Colonic mucosa (tissue), 4 donors: Measurements from ENCODE around the gene PCDHGA1. TPM values are rescaled to one million over a fixed set of nuclear protein-coding genes. Genes with fewer than 3 reads are reported as not detected.

Experiments used
- DNase-seq: peaks from one replicate; pipeline ENCODE4 v3.0.0-alpha.2; 2020
- H3K27ac ChIP-seq: fragments of 200-600 bp; one replicate; pipeline ENCODE4 v1.8.0; 2021
- H3K27me3 ChIP-seq: fragments of 200-600 bp; one replicate; pipeline ENCODE4 v1.8.0; 2021
- H3K36me3 ChIP-seq: fragments of 200-600 bp; one replicate; pipeline ENCODE4 v1.8.0; 2021
- H3K4me1 ChIP-seq: fragments of 200-600 bp; one replicate; pipeline ENCODE4 v1.8.0; 2021; ENCODE audit warnings: mild to moderate bottlenecking
- H3K4me3 ChIP-seq: fragments of 200-600 bp; one replicate; pipeline ENCODE4 v1.8.0; 2021
- H3K9ac ChIP-seq, 2 donors: one replicate each; pipeline ENCODE4 v1.7.0; 2013; ENCODE audit warnings: control low read depth in 2 of 2, low read depth in 2 of 2, low read length in 2 of 2
- H3K9me3 ChIP-seq: fragments of 200-600 bp; one replicate; pipeline ENCODE4 v1.8.0; 2021
- CTCF ChIP-seq: fragments of 200-600 bp; IDR thresholded peaks from one replicate; pipeline ENCODE4 v1.8.0; 2022; ENCODE audit warnings: antibody characterized with exemption, mild to moderate bottlenecking
- intact Hi-C: fragments of 100-400 bp; cut with DNase I; formaldehyde crosslinking; loops from one replicate; pipeline ENCODE4 v1.14.1; 2022
- total RNA-seq, 2 donors: library from RNA; stranded (reverse); fragmentation: NEBNext Ultra II Directional in 1 of 2; extraction: Animal tissue kit (Norgen Biotek cat#: 25700) in 1 of 2; gene quantifications; one replicate each; pipeline ENCODE4 v1.2.1, GENCODE V29; 2021
- donor health status: healthy.
- donor health status: DM: no; HTN: no; CAD: no.
- donor health status: DM: no; HTN: no; CAD: no.

Gene PCDHGA1
- total RNA-seq, 2 donors from 2014 or later = 0.10 to 0.37 TPM

GRCh38 chr5:141529873-141530272, 199.6 kb downstream of the PCDHGA1 start:
- no peak for TF ChIP-seq CTCF

GRCh38 chr5:141532726-141533125, 202.4 kb downstream of the PCDHGA1 start:
- intact Hi-C loops = no loop called here
- Histone ChIP-seq H3K36me3 (peaks cover 12% of the 10 kb centered on the region), H3K27ac (no peak overlapping the region), H3K27me3 (no peaks in the 10 kb centered on the region), H3K9me3 (no peaks in the 10 kb centered on the region), H3K4me3 (no peak overlapping the region), H3K4me1 (no peaks in the 10 kb centered on the region), H3K9ac (no peak overlapping the region)
- TF ChIP-seq CTCF = no peak
- DNase-seq = no peak

More at GRCh38 chr5:141529873-141530272, 199.6 kb downstream of the PCDHGA1 start:
- Histone ChIP-seq H3K4me1 (peaks cover 4% of the 10 kb centered on the region), H3K9ac (no peak overlapping the region), H3K4me3 (no peak overlapping the region), H3K36me3 (peaks cover 12% of the 10 kb centered on the region), H3K9me3 (no peaks in the 10 kb centered on the region), H3K27me3 (no peaks in the 10 kb centered on the region), H3K27ac (no peak overlapping the region)
- DNase-seq = no peak
- intact Hi-C loops = loop anchor here (5.0 to 10.0 kb wide), 2 partner anchors 32 to 115 kb away; partner anchors contain the start of genes PCDHGA10 and PCDHGB7

GRCh38 chr5:141533897-141534296, 203.6 kb downstream of the PCDHGA1 start:
- intact Hi-C loops = no loop called here
- H3K4me1 ChIP-seq = no peaks in the 10 kb centered on the region
- H3K36me3 ChIP-seq = peaks cover under 1% of the 10 kb centered on the region
- H3K4me3 ChIP-seq = no peak overlapping the region
- no peak overlapping the region for H3K27ac ChIP-seq
- no peak for DNase-seq
- H3K9ac ChIP-seq = no peak overlapping the region
- no peak for TF ChIP-seq CTCF
- H3K9me3 ChIP-seq = no peaks in the 10 kb centered on the region
- H3K27me3 ChIP-seq = no peaks in the 10 kb centered on the region

GRCh38 chr5:141534492-141535213, 204.3 kb downstream of the PCDHGA1 start:
- no peak for DNase-seq
- Histone ChIP-seq H3K4me3 (no peak overlapping the region), H3K9me3 (no peaks in the 10 kb centered on the region), H3K36me3 (no peaks in the 10 kb centered on the region), H3K27ac (no peak overlapping the region), H3K4me1 (no peaks in the 10 kb centered on the region), H3K9ac (no peak overlapping the region), H3K27me3 (no peaks in the 10 kb centered on the region)
- TF ChIP-seq CTCF = no peak
- intact Hi-C loops = no loop called here

- H3K9ac ChIP-seq = no peak overlapping the region
- H3K4me3 ChIP-seq = no peak overlapping the region
- H3K9me3 ChIP-seq = no peaks in the 10 kb centered on the region
- no peak overlapping the region for H3K27ac ChIP-seq
- no peaks in the 10 kb centered on the region for H3K4me1 ChIP-seq
- H3K27me3 ChIP-seq = no peaks in the 10 kb centered on the region
- H3K36me3 ChIP-seq = no peaks in the 10 kb centered on the region
- intact Hi-C loops = no loop called here
- no peak for TF ChIP-seq CTCF
- no peak for DNase-seq
Observed at GRCh38 chr5:141543053-141543452, 212.7 kb downstream of the PCDHGA1 start.
